Stimulated activated CD4-positive, alpha-beta T cell treated with anti-CD3 and anti-CD28 coated beads, Interleukin-4, amount 100 ng/mL, for 4 hours (primary cell): Measurements from ENCODE around the gene PET100.

Source experiments
- DNase-seq, 2 experiments: peaks; one replicate each; pipeline ENCODE4 v3.0.0-alpha.2; 2020

The PET100 gene, protein sequence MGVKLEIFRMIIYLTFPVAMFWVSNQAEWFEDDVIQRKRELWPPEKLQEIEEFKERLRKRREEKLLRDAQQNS

DNA sequence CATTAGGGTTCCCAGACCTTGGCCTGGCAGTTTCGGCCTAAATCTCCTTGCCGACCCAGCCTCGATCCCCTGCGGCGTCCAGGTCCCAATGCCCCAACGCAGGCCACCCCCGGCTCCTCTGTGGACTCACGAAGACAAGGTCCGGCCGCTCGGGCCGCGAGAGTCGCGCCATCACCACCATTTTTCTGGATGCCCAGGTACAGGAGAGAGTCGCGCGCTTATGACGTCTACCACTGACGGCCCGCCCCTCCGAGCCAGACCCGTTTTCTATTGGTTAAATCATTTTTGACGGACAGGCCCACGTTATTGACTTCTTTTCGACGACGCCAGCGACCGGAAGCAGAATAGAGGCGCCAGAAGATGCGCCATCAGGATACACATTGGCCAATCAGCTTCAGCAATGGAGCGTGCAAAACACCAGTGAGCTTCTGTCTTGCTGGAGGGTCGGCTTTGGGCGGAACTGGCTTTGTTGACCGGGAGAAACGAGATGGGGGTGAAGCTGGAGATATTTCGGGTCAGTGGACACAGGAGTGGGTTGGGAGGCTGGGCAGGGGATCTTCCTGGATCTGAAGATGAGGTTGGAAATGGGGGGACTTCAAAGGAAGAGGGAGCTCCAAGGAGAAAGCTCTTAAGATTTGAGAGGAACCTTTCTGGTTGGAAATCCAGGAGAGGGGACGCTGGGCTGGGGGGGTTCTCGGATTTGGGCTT lies at the start of gene PET100, which contains the start of gene XAB2:
Gene PET100 (plus strand): TSS at position 447 of the 708 bp plus-strand sequence. CDS start 41 bp downstream, at position 488.
Gene XAB2 (minus strand): TSS at position 199 of the 708 bp plus-strand sequence. CDS start 18 bp downstream, at position 181.
- DNase-seq = peak; percentile 85 to 95

DNA sequence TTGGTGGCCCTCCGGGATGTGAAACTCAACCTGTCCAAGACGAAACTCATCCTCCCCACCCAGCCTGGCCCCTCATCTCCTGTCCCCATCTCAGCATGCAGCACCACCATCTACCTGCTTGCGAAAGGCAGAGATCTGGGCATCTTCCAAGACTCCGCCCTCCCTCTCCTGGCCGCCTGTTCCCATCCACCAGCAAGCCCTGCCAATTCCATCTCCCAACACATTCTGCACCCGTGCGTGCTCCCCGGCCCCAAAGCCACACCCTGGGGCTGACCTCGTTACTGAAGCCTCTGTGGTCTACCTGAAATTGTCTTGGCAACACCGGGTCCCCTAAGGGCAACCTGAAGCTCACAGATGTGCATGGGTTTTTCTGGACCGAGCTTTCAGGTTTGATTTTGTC lies 47.1 kb upstream of the PET100 start:
- DNase-seq = no peak

DNA sequence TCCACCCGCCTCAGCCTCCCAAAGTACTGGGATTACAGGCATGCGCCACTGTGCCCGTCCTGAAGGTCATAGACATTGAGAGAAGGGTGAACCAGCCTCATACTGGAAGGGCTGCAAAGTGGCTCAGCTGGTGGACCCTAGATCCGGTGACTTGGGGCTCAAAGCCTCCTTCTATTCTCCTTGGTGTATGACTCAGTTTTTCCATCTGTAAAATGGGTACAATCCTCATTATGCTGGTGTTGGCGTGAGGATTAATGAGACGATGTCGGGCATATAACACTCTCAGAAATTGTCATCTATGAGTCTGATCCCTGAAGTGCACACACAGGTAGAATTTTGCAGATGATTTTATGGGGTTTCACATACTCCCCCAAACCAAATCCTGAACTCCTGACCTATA lies 39.8 kb upstream of the PET100 start:
- DNase-seq = no peak

DNA sequence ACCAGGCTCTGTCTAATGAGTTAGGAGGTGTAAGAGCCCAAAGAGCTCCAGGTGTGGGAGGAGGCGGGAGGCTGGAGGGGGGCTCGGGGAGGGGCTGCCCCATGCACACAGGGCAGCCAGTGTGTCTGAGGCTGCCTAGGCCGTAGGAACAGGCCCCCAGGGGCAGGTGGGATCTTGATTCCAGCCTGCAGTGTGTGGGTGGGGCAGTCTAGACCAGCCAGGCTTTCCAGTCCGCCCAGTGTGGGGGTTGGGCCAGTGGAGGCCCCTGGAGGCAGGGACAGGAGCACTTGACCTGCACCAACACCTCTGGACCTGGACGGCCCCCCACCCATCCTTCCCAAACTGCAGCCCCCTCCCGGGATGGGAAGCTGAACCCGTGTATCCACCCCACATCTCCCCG lies 39.3 kb upstream of the PET100 start:
- DNase-seq = no peak

DNA sequence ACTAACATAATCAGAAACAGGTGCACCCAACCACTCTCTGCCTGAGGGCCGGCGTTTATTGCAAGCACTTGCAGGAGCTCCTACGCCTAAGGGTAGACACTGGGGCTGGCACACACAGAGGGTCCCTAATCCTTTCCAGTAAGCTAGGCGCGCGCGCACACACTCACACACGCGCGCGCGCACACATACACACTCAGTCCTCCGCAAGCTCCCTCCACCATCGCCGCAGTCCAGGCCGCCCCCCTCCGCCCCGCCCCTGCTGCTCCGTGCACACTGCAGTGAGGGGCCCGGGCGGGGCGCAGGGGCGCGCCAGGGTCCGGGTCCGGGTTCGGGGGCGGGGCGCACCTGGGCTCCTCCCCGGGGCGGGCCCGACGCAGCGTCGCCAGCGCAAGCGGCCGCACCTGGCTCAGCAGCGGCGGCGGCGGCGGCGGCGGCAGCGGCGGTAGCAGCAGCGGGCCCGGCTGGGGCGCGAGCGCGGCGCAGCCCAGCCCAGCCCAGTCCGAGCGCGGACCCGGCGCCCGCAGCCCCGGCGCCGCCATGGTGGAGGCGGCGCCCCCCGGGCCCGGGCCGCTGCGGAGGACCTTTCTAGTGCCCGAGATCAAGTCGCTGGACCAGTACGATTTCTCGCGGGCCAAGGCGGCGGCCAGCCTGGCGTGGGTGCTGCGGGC lies 34.0 kb upstream of the PET100 start, which contains the start of gene CAMSAP3:
Gene CAMSAP3 (plus strand): TSS at position 398 of the 668 bp plus-strand sequence. CDS start 140 bp downstream, at position 538.
- DNase-seq = peak; percentile 28 to 51

- no peak for DNase-seq
Observed at GRCh38 chr19:7596211-7596937, 33.2 kb upstream of the PET100 start.

DNA sequence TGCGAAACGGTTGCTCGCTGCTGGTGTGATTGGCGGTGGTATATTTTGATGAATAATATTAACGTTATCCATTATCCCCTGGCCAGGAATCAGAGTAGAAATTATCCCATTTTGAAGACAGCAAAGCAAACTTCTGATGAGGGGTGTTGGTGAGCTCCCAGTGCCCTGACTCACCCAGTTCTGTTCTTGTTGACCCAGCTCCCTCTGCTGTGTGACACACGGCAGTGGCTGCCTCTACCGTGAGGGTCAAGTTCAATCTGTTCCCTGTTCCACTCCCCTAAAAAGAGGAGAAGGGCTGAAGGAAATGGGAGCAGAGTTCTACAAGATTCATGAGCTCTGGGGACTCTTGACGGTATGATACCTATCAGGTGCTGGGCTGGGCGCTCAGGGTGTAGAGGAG lies 31.9 kb upstream of the PET100 start:
- no peak for DNase-seq

GRCh38 chr19:7598180-7598579 lies 31.4 kb upstream of the PET100 start:
- no peak for DNase-seq

GRCh38 chr19:7600721-7601120 lies 28.9 kb upstream of the PET100 start:
- DNase-seq = no peak

GRCh38 chr19:7602240-7602934 lies 27.2 kb upstream of the PET100 start:
- no peak for DNase-seq

GRCh38 chr19:7602935-7603497 lies 26.6 kb upstream of the PET100 start:
- no peak for DNase-seq

DNA sequence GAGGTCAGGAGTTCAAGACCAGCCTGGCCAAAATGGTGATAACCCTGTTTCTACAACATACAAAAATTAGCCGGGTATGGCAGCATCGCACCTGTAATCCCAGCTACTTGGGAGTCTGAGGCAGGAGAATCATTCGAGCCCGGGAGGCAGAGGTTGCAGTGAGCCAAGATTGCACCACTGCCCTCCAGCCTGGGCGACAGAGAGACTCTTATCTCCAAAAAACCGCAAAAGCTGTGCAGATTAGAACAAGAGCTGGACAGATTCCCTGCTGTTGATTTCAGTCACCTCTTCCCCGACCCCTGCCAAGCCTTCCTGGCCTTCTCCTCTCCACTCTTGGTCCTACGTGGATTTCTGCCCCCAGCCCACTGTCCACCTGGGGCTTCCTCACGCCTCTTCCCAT lies 25.7 kb upstream of the PET100 start:
- no peak for DNase-seq

- DNase-seq = no peak
Observed at GRCh38 chr19:7605490-7606222, 23.9 kb upstream of the PET100 start.

GRCh38 chr19:7606289-7606688 lies 23.3 kb upstream of the PET100 start:
- no peak for DNase-seq

GRCh38 chr19:7607212-7607873 lies 22.2 kb upstream of the PET100 start:
- no peak for DNase-seq

- no peak for DNase-seq
Observed at GRCh38 chr19:7607874-7608560, 21.6 kb upstream of the PET100 start.

DNA sequence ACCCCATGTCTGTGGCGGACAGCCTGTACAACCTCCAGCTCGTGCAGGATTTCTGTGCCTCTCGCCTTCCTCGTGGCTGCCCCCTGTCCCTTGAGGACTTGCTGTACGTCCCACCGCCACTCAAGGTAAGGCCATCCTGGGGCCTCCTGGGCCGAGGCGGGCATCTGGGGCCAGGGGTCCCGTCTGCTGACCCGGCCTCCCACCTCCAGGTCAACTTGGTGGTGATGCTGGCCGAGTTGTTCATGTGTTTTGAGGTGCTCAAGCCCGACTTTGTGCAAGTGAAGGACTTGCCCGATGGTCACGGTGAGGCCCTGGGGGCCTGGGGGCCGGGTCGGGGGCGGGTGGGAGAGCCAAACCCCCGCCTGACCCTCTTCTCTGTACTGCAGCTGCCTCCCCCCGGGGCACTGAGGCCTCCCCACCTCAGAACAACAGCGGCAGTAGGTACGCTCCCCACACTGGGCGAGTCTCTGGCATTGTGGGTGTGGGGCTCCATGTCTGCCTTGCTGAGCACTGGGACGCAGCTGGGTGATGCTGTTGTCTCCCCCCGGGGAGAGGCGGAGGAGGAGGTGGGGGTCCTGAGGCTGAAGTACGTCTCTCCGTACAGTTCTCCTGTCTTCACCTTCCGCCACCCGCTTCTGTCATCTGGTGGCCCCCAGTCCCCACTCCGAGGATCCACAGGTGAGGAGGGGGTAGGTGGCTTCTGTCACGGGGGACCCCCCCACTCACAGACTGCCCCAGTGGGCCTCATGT lies 18.9 kb upstream of the PET100 start:
- no peak for DNase-seq

DNA sequence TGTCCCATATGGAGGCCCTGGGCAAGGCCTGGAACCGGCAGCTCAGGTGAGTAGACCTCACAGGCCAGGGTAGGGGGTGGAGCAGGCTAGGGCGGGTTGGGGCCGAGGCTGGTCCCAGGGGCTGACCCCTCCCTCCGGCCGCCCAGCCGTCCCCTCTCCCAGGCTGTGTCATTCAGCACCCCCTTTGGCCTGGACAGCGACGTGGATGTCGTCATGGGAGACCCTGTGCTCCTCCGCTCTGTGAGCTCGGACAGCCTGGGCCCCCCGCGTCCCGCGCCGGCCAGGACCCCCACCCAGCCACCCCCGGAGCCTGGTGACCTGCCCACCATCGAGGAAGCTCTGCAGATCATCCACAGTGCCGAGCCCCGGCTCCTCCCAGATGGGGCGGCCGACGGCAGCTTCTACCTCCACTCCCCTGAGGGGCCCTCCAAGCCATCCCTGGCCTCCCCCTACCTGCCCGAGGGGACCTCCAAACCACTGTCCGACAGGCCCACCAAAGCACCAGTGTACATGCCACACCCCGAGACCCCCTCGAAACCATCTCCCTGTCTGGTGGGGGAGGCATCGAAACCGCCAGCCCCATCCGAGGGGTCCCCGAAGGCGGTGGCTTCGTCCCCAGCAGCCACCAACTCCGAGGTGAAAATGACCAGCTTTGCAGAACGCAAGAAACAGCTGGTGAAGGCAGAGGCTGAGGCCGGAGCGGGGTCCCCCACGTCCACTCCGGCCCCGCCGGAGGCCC lies 17.9 kb upstream of the PET100 start:
- no peak for DNase-seq
